GM23248 (cell line): Measurements from ENCODE around the gene ANO4.

Experiments used
- EZH2 ChIP-seq: fragments of 200-600 bp; sonication (generic); IDR thresholded peaks from 2 replicates; pipeline ENCODE4 v1.6.1; 2018; ENCODE audit warnings: antibody characterized with exemption, mild to moderate bottlenecking; ENCODE audit not compliant: insufficient read depth, poor library complexity, severe bottlenecking
- EZH2phosphoT487 ChIP-seq: fragments of 200-600 bp; sonication (generic); IDR thresholded peaks from 2 replicates; pipeline ENCODE4 v1.6.1; 2018; ENCODE audit warnings: antibody characterized with exemption, moderate library complexity, mild to moderate bottlenecking, low read depth; ENCODE audit not compliant: insufficient read depth

DNA sequence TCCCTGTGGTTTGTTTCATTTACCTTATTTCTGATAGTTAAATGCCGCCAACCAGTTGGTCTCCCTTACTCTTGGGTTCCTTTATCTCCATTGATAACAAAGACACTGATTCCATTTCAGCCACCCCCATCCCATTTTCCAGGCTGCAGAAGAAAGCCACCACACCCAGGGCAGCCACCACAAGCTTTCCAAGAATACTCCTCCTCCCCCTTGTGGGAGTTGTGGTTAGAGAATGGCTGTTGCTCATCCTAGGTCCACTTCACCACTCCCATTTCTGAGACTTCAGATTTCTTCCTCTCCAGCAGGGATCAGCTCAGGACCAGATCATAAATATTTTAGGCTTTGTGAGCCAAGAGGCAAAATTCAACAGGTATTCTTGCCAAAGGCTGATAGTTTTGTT, 73.9 kb downstream of the ANO4 start:
- TF ChIP-seq EZH2phosphoT487 (peak; percentile 90), EZH2 (no peak)
